Measurements from ENCODE around the gene HS3ST1.

HS3ST1 gene

DNA sequence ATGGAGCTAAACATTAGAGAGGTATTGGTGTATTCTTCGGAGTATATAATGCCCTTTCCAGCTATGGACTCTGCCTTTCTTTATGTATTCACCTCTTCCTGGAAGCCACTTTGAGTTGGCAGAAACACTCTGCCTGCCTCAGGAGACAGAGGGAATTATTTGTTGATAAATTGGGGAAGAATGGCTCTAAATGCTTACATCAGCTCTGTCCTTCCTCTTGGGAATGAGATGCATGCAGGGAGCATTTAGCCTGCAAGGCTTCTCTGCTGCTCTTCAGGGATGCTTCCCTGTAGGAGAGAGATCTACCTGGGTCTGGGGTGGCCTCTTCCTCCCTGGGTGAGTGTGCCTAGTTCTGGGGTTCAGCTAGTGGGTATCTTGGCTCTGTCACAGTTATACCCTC, 6.9 kb upstream of the HS3ST1 start:
- DNase-seq (ENCODE audit: low read depth in 2 of 2, low spot score in 1 of 2) = no peak

DNA sequence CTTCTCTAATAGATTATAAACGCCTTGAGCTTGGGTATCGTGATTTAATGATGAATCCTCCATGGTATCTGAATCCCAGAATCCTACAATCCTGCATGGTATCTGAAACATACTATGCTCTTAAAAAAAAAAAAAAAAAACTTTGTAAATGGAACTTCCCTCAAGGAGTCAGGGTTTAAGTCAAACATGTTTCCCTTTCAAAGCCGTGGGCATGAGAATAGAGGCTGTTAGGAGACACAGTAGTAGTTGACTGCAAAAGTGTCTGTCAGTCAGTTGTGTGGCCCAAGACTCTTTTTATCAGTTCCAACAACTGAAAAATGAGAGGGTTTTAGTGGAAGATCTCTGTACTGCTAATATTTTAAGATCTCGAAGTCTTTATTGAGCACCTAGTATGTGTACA, 2.4 kb upstream of the HS3ST1 start:
- DNase-seq (ENCODE audit: low read depth in 2 of 2, low spot score in 1 of 2) = no peak

DNA sequence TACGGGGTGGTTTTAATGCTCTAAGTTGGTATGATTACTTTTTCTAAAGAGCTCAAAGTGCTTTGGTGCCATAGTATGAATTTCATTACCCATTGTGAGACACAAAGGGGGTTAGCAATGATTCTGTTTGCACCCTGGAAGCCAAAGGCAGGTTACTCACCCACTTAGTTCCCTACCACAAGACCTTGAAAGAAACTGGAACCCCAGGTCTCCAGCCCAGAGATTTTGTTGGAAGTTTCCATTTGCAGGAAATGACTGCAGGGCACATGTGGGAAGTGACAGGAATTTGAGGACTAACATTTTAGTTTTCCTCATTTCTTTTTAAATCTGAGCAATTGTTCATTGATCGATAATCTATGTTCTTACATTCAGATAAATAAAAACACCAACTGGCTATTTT, 1.8 kb upstream of the HS3ST1 start:
- no peak for DNase-seq (ENCODE audit: low read depth in 2 of 2, low spot score in 1 of 2)

DNA sequence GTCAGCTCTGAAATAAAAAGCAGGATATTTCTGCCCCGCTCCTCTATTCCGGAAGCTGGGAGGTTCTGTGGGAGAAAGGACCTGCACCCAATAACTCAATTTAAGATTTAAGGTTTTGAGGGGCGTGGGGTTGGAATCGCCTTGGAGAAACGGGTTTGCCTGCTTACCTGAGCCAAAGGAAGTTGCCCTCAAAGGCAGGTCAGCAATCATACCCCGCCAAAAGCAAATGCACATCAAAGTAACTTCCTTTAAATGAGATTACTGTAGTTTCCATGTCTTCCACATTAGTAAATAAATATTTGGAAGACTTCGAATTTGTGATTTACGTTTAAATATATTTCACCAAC, 978 bp upstream of the HS3ST1 start:
- no peak for DNase-seq (ENCODE audit: low read depth in 2 of 2, low spot score in 1 of 2)

DNA sequence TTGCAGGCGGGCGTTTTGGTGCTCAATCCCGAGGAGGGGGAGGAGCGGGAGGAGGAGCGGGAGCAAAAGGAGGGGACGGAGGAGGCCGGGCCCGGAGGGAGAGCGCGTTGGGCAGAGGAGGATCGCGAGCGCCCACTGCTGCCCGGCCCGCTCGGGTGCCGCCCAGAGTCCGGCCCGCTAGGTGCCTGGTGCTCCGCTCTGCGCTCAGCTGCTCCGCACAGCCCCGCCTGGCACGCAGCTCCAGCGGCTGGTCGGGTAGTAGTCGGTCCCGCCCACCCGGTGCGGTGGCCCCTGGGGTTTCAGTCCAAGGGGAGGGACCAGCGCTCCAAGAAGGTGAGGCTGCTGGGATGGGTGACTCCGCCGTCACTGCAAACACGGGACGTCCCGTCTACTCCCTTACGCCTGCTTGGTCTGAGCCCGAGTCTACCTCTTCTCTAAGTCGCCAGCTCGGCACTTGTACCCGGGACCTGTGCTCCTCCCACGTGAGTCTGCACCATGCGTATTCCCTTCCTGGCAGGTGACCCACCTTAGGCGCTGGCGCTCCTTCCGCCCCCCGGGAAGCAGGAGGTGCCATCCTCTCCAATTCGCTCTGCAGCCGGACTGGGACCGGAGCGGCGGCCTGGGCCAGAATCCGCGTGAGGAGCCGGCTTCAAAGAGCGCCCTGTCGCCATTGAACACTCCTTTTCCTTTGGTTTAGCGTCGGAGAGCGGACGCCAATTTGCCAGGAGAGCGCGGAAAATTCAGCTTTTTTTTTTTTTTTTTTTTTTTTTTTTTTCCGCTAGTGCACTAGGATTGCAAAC, 405 bp upstream of the HS3ST1 start:
- DNase-seq (ENCODE audit: low read depth in 2 of 2, low spot score in 1 of 2) = peak in 1 of 2 donors; percentile 2

DNA sequence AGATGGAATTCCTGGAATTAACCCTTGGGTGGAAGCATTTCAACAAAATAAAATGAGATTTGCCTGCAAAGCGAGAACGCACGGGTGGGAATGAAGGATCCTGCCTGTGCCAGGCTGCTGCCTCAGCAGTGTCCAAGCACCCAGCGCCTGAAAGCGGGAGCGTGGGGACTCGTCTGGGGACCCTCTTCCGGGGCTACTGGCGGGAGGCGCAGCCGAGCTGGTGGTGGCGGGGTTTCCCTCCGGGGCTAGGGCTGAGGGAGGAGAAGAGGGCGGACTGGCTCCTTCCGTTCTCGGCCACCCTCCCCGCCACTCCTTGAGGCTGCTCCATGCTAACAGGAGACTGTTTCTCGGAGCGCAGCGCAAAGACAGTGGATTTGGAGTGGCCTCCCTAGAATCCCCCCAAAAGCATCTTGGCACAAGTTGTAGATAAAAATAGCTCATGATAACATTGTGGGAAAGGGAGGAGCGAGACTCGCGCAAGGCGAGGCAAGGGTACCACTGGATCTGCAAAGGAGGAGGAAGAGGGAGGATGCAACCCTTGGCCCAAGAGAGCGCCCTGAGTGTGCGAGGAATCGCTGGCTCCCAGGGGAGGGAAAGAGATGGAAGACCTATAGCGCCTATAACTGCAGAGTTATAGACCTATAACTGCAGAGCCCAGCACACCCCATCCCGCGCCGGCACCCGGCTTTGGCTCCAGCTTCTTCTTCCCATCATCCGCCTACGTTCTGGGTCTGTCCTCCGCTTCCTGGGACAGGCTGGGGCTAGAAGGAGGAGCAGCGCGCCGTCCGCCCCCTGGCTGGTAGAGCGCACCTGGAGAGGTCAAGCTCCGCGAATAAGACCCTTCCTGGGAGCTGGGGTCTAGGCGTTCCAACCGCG, 1.3 kb downstream of the HS3ST1 start:
- DNase-seq (ENCODE audit: low read depth in 2 of 2, low spot score in 1 of 2) = no peak

DNA sequence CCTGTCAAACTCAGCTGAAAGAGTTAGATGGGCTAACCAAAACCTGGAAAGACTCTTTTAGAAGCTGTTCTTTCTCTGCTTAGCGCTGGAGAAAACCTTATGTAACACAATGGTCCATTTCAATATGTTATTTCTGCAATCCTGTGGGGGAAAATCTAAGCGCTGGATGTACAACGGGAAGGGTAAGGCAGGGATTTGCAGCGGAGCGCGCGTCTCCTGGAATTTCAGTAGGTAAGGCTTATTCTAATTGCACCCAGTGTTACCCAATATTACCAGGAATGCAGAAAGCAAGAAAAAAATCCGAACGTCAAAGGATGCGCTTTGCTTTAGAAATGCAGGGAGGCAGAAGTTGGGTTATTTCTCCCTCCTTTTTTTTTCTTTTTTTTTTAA, 2.0 kb downstream of the HS3ST1 start:
- DNase-seq (ENCODE audit: low read depth in 2 of 2, low spot score in 1 of 2) = no peak

DNA sequence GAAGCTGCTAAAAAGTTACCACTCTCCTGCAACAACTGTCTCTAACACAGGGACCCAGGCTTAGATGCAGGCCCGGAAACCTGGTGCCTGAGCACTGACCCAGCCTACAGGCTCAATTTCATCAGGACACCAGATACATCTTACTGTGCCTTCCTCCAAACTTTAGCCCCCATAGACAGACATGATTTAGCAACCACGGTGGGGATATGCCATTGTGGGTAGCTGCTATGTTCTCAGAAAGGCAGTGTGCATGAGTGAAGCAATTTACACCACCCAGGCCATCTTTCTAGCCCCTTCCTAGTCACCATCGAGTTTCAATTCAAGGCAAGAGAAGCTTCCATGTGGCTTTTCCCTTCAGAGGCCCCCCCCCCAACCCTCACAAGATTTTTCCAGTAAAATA, 2.7 kb downstream of the HS3ST1 start:
- no peak for DNase-seq (ENCODE audit: low read depth in 2 of 2, low spot score in 1 of 2)

DNA sequence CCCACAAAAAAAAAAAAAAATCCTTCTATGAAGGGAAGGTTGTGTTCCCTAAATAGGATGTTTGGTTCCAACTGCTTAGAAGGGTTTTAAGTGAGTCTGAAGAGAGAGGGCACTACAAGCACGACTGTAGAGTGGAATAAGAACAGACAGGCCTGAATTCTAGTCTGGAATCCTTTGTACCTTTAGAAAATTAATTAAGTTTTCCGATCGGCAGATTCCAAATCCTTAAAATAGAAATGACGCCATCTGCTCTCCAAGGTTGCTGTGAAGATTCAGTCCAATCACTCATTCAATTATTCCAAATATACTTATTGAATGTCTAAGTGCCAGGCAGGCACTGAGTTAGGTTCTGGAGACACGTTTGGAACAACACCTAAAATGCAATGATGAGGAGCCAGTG, 3.8 kb downstream of the HS3ST1 start:
- DNase-seq (ENCODE audit: low read depth in 2 of 2, low spot score in 1 of 2) = no peak

DNA sequence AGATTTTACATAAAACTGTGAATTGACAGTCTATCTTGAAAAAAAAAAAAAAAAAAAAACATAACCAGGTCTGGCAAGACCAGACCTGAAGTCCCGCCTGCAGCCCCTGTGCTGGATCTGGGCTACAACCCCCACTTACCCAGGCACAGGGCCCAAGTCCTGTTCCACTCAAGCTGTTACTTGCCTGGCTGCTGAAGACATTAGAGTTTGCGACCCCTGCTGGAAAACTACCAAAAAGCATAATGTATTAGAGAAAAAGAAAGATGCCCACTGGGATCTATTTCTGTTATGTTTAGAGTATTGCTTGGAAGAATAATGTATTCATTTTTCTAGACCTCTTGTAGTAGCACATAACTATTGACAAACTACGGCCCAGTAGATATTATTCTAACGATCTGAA, 4.7 kb downstream of the HS3ST1 start:
- no peak for DNase-seq (ENCODE audit: low read depth in 2 of 2, low spot score in 1 of 2)

DNA sequence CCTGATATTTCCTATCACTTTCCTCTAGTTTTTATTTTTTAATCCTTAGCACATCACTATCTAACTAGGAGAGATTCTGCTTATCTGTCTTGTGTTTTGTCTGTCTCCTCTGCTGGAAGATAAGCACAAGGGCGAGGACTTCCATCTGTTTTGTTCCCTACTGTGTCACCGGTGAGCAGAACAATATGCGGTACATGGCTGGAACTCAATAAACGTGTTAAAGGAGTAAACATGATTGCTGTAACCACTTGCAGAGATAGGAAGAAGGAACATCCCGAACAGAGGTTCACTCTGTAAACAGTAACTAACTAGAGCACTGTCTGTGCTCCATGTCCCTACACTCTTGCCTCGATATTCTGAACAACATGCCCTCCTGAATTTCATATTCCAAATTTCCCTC, 5.2 kb downstream of the HS3ST1 start:
- no peak for DNase-seq (ENCODE audit: low read depth in 2 of 2, low spot score in 1 of 2)

DNA sequence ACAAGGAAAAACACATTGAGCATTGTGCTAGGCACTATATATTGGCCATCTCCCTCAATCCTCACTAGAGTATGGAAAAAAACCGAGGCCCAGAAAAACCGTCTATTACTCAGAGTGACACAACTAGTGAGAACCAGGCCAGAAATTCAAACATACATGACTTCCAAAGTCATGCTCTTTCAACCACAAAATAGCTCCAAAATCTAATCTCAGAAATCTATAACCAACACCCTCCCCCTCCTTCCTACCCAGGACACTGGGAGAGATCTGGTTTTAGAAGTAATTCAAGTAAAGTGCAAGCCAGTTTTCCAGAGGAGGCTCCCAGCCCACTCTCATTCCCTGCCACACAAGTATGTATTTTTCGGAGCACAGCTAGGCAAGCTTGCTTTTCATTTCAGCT, 7.6 kb downstream of the HS3ST1 start:
- no peak for DNase-seq (ENCODE audit: low read depth in 2 of 2, low spot score in 1 of 2)

DNA sequence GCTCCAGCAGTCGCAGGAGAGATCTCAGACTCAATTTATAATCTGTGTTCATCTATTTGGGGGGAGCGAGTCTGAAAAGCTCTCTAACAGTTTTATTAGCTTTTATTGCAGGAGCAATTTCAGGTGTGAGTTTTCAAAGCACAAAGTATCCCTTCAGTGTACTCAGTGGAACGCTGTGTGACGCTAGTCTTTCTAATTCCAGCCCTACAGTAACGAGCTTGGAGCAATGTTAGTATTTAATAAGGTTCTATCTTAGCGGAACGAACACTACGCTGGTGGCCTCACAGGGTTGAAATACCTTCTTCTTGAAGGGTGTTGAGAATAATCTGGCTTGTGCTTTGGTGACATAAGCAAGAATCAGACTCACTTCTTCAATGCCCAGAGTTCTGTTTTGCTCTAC, 8.4 kb downstream of the HS3ST1 start:
- no peak for DNase-seq (ENCODE audit: low read depth in 2 of 2, low spot score in 1 of 2)

DNA sequence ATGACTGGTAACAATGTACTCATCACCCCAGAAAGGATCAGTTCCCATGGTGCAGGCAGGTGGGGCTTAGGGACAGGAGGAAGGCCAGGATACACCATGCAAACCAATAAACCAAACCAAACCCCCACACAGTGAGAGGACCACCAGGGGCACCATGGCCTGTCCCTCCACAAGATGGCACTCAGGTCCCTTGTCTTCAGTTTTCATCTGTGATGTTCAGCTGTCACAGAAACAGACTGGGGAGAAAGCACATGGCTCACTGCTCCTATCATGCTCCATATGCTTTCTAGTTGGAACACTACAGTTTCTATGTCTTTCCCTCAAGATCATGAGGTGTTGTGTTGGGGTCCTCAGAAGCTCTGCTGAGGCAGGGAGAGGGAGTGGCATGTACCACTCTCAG, 10.1 kb downstream of the HS3ST1 start:
- no peak for DNase-seq (ENCODE audit: low read depth in 2 of 2, low spot score in 1 of 2)

DNA sequence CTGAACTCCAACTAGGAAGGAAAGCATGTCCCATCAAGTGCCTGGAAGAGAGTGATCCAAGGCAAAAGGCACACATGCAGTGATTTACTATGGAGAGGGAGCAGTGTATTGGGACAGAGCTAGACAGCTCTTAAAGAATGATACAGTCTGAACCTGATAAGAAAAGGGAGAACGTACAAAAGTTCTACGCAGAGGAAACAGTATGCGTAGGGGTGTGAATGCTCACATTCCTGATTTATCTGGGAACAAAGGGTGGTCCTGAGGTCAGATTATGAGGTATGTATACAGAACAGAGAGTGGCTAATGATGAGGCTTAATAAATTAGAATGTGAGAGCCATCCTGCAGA, 12.0 kb downstream of the HS3ST1 start:
- DNase-seq (ENCODE audit: low read depth in 2 of 2, low spot score in 1 of 2) = no peak

DNA sequence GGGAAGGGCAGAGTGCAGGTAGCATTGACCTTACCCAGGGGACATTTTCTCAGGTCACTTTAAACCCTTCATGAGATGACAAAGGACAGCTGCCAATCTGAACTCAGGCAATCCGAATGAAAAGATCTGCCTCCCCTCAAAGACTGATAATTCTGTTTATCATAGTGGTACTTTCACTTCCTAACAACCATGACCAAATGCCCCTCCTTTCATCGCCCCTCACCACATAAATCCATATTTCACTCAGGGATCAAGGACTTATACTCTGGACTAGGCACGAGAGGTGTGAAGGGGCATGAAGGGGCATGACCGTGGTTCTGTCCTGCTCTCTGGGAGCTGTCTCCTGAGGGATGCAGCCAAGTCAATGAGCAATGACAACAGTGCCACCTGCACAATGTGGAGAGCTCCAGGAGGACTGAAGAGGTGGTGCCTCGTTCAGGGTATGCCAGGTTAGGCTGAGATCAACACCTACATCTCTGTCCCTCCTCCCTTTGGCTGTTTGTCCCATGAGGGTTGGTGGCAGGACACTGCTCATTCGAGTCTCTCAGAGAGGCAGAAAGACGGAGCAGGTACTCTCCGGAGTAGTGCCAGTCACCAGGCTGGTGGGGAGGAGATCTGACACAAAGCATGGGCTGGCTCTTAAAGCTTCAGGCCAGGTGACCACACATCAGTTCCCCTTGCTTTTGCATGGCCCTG, 12.5 kb downstream of the HS3ST1 start:
- DNase-seq (ENCODE audit: low read depth in 2 of 2, low spot score in 1 of 2) = no peak

DNA sequence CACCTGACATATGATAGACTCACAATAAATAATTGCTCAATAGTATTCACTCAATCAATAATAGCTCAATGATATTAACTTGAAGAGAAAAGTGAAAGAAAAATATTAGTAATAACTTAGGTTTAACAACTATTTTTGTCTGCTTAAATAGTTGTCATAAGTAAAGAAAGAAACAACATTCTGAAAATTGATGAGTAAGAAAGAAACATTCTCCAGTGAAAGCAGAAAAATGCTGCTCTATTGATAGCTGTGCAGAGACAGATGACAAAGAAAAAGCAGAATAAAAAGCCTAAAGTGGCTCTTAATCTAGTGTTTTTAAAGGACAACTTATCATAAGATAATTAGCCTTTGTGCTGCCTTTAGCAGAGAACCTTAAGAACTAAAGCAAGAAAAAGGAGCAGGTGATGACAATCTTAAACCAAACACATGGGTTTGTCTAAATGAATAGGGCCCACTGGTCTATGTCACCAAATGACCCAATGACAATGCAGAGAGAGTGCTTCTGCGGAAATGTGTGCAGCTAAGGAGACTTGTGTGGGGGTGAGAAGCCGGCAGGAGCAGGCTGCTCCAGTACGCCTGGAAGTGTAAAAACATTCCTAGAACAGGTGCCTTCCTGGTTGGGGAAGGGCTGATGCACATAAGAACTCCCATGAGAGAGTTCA, 13.2 kb downstream of the HS3ST1 start:
- no peak for DNase-seq (ENCODE audit: low read depth in 2 of 2, low spot score in 1 of 2)

DNA sequence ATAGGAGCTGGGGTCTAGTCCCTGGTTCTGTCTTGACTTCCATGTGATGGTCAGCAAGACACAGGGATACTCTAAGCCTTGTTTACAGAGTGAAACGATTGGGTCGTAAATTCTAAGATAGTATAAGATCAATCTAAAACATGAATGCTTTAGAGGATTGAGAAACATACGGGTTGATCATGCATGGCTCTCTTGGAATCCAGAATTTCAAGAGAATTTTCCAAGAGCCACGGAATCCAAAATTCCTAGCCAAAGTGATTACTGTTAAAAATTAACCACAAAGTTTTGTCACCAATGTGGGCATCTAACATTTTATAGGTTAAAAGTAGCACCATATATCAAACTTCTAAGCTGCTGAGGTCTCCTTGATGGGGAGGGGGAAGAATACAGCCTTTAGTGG, 16.5 kb downstream of the HS3ST1 start:
- DNase-seq (ENCODE audit: low read depth in 2 of 2, low spot score in 1 of 2) = no peak

DNA sequence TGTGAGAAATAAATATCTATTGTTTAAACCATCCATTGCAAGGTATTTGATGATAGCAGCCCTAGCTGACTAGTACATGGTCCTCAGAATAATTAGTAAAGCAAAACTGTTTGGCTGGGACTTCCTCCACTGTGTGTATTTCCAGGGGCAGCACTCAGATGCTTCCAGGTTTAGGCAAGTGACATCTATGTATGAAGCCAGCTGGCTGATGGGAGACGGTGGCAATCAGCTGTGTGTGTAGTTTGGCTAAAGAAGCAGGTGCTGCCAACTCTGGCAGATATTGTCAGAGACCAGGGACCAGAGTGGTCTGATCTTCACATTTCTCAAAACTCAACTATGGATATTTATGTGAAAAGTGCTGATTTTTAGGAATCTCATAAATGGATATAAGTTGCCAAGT, 19.1 kb downstream of the HS3ST1 start:
- no peak for DNase-seq (ENCODE audit: low read depth in 2 of 2, low spot score in 1 of 2)

DNA sequence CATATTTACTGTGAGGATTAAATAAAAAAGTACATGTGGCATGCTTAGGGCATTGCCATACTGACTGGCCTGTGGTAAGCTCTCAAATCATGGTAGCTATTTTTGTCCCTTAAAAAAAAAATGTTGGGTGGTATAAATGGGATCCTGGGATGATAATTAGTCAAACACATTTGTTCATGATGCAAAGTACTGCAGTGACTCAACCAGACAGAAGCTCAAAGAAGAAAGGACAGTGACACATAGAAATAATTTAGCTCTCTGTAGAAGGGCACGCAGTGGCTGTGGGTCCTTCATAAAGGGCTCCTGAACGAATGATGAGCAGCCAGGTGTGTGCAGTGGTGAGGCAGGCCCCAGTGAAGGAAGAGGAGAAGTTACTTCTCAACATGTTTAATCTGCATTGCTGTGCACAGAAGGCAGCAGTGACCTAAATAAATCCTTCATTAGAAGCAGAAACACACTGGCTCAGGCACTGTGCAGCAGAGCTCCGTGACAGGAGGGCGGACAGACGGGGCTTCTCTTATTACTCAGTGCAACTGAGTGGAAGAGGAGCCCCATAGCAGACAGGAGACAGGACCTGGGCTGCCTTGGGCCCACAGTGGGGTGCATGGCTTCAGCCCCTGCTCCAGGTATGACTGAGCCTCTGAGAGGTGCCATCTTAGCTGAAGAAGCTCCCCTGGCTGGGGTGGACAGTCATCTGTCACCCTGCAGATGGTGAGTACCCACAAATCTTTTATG, 20.3 kb downstream of the HS3ST1 start:
- DNase-seq (ENCODE audit: low read depth in 2 of 2, low spot score in 1 of 2) = no peak

DNA sequence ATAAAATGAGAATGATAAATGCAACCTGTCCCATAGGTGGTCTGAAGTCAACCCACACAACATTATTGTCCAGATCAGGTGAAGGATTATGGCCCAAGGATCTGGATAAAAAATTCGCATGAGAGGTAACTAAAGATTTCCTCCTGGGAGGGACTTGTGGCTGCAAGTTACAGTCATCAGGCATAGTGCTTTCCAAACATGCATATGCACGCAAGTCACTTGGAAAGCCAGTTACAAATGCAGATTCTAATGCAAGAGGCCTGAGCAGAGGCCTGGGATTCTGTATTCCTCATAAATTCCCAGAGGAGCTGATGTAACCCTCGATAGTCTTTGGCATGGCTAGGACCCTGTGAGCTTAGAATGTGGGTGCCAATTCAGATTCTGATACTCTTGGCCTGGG, 21.1 kb downstream of the HS3ST1 start:
- no peak for DNase-seq (ENCODE audit: low read depth in 2 of 2, low spot score in 1 of 2)
